K562 (cell line): Measurements from ENCODE around the gene ACBD4. TPM values are rescaled to one million over a fixed set of nuclear protein-coding genes. Genes with fewer than 3 reads are reported as not detected.

Source experiments
- BCL6 ChIP-seq: fragments of 250-450 bp; sonication (Bioruptor Pico); IDR thresholded peaks from 2 replicates; pipeline ENCODE4 v1.4.0; 2020
- CREB1 ChIP-seq, 2 experiments: sonication (generic) in 1 of 2; formaldehyde crosslinking in 1 of 2; IDR thresholded peaks; 2 replicates each; pipeline versions ENCODE4 v1.6.1 to v1.8.0; 2012 to 2022; ENCODE audit warnings: inconsistent platforms in 1 of 2, mild to moderate bottlenecking in 1 of 2, missing genetic modification reagents in 1 of 2, moderate library complexity in 1 of 2
- CREBBP ChIP-seq: IDR thresholded peaks from one replicate; pipeline ENCODE4 v1.6.1; 2012; ENCODE audit warnings: low read depth, mild to moderate bottlenecking, control low read depth, inconsistent platforms, low read length
- DACH1 ChIP-seq: fragments of 450-650 bp; IDR thresholded peaks from 2 replicates; pipeline ENCODE4 v1.6.1; 2018; ENCODE audit not compliant: partially characterized antibody
- EGR1 ChIP-seq: fragments of 450-650 bp; conservative IDR thresholded peaks from 2 replicates; pipeline ENCODE4 v1.6.1; 2017; ENCODE audit warnings: mild to moderate bottlenecking
- EZH2 ChIP-seq: IDR thresholded peaks from 2 replicates; pipeline ENCODE4 v1.6.1; 2012; ENCODE audit warnings: low read depth, mild to moderate bottlenecking, inconsistent platforms, low read length, borderline replicate concordance
- MAX ChIP-seq: sonication (generic); formaldehyde crosslinking; IDR thresholded peaks from 2 replicates; pipeline ENCODE4 v1.9.0; 2022; ENCODE audit warnings: mild to moderate bottlenecking, missing genetic modification reagents
- NEUROD1 ChIP-seq: fragments of 150-350 bp; IDR thresholded peaks from 2 replicates; pipeline ENCODE4 v1.6.1; 2014; ENCODE audit warnings: borderline replicate concordance, low read length, low read depth; ENCODE audit not compliant: partially characterized antibody
- RFX1 ChIP-seq: fragments of 450-650 bp; IDR thresholded peaks from 2 replicates; pipeline ENCODE4 v1.6.1; 2016; ENCODE audit warnings: mild to moderate bottlenecking, moderate library complexity
- RFX7 ChIP-seq: fragments of 250-450 bp; sonication (Bioruptor Pico); IDR thresholded peaks from 2 replicates; pipeline ENCODE4 v1.5.1; 2021; ENCODE audit warnings: mild to moderate bottlenecking
- SAFB2 ChIP-seq: fragments of 200-400 bp; formaldehyde crosslinking; IDR thresholded peaks from 2 replicates; pipeline ENCODE4 v1.6.1; 2018; ENCODE audit warnings: borderline replicate concordance, low read length, low read depth, moderate library complexity; ENCODE audit not compliant: severe bottlenecking
- TGIF2 ChIP-seq: sonication (generic); formaldehyde crosslinking; IDR thresholded peaks from 2 replicates; pipeline ENCODE4 v1.8.1; 2022; ENCODE audit warnings: mild to moderate bottlenecking, missing genetic modification reagents, moderate library complexity
- ZNF766 ChIP-seq: fragments of 200-800 bp; sonication (Bioruptor generic); conservative IDR thresholded peaks from 2 replicates; pipeline ENCODE4 v1.6.1; 2016; ENCODE audit warnings: missing genetic modification characterization, missing compliant biosample characterization
- polyA plus RNA-seq, 8 experiments: library from polyadenylated mRNA; depleted of rRNA in 4 of 8; stranded (reverse) in 5 of 8; unstranded in 3 of 8; fragments of >200 nt; fragmentation: Nextera tagmentation in 2 of 8; fragmentation: Illumina TruSeq in 1 of 8; extraction: Ambion mirVana in 2 of 8; extraction: Trizol in 1 of 8; gene quantifications; 2 replicates each; pipeline versions ENCODE4 v1.2.1 to v1.2.3, GENCODE V29; 2011 to 2014; ENCODE audit warnings: inconsistent platforms in 1 of 8, missing spikeins in 1 of 8
- total RNA-seq, 7 experiments: library from RNA; depleted of rRNA in 6 of 7; stranded (reverse); fragments of >200 nt in 6 of 7; fragmentation: Illumina TruSeq in 2 of 7; extraction: Trizol in 2 of 7; gene quantifications; 2 replicates each; pipeline versions ENCODE4 v1.2.1 to v1.2.3, GENCODE V29; 2011 to 2021; ENCODE audit warnings: low replicate concordance in 1 of 7
- TF ChIP-seq, protein P1 (sequence below): sonication (generic); formaldehyde crosslinking; IDR thresholded peaks from 2 replicates; pipeline ENCODE4 v1.8.1; 2023; ENCODE audit warnings: mild to moderate bottlenecking, missing genetic modification reagents
- TF ChIP-seq, protein P2 (sequence below), 2 experiments: fragments of 450-650 bp in 1 of 2; IDR thresholded peaks; 2 replicates each; pipeline ENCODE4 v1.6.1; 2011 to 2017; ENCODE audit warnings: low read depth in 2 of 2, antibody characterized with exemption in 1 of 2, borderline replicate concordance in 1 of 2, low read length in 1 of 2, mild to moderate bottlenecking in 1 of 2, mixed read lengths in 1 of 2; ENCODE audit not compliant: control insufficient read depth in 1 of 2
- TF ChIP-seq, protein P3 (sequence below): sonication (generic); formaldehyde crosslinking; IDR thresholded peaks from 2 replicates; pipeline ENCODE4 v1.8.0; 2023; ENCODE audit warnings: missing genetic modification reagents, mild to moderate bottlenecking, borderline replicate concordance

Gene ACBD4
- total and polyA plus RNA-seq, 9 of the 15 experiments (the other 6 are each of a cell fraction or from before 2014, with no cell fraction given), result 0.14 to 6.9 (median 4.6) TPM

- TF ChIP-seq, protein P1, sequence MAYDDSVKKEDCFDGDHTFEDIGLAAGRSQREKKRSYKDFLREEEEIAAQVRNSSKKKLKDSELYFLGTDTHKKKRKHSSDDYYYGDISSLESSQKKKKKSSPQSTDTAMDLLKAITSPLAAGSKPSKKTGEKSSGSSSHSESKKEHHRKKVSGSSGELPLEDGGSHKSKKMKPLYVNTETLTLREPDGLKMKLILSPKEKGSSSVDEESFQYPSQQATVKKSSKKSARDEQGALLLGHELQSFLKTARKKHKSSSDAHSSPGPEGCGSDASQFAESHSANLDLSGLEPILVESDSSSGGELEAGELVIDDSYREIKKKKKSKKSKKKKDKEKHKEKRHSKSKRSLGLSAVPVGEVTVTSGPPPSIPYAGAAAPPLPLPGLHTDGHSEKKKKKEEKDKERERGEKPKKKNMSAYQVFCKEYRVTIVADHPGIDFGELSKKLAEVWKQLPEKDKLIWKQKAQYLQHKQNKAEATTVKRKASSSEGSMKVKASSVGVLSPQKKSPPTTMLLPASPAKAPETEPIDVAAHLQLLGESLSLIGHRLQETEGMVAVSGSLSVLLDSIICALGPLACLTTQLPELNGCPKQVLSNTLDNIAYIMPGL (CRISPR knock-in tag), result peak; percentile 83; the same call in 1 of the 2 replicates
- TF ChIP-seq RFX7 (no peak), CREB1 (IDR thresholded peaks at IDR 0.05) (peak; percentile 84), CREB1 (CRISPR knock-in tag; IDR thresholded peaks at IDR 0.05) (peak; percentile 88), BCL6 (CRISPR knock-in tag) (no peak), SAFB2 (no peak), MAX (peak; percentile 65), EGR1 (peak; percentile 71), CREBBP (no peak), DACH1 (peak; percentile 55), NEUROD1 (peak; percentile 67), RFX1 (no peak), EZH2 (no peak), TGIF2 (0 out of 2 replicates have a peak, but pooled peaks have one; percentile 9), ZNF766 (peak; percentile 71; the same call in 1 of the 2 replicates)
- TF ChIP-seq, protein P2, sequence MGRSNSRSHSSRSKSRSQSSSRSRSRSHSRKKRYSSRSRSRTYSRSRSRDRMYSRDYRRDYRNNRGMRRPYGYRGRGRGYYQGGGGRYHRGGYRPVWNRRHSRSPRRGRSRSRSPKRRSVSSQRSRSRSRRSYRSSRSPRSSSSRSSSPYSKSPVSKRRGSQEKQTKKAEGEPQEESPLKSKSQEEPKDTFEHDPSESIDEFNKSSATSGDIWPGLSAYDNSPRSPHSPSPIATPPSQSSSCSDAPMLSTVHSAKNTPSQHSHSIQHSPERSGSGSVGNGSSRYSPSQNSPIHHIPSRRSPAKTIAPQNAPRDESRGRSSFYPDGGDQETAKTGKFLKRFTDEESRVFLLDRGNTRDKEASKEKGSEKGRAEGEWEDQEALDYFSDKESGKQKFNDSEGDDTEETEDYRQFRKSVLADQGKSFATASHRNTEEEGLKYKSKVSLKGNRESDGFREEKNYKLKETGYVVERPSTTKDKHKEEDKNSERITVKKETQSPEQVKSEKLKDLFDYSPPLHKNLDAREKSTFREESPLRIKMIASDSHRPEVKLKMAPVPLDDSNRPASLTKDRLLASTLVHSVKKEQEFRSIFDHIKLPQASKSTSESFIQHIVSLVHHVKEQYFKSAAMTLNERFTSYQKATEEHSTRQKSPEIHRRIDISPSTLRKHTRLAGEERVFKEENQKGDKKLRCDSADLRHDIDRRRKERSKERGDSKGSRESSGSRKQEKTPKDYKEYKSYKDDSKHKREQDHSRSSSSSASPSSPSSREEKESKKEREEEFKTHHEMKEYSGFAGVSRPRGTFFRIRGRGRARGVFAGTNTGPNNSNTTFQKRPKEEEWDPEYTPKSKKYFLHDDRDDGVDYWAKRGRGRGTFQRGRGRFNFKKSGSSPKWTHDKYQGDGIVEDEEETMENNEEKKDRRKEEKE (IDR thresholded peaks at IDR 0.05; ENCODE audit: borderline replicate concordance in 1 of 2, control insufficient read depth in 1 of 2, low read depth in 2 of 2, low read length in 1 of 2), result no peak; a peak in 1 of 4 replicates
- TF ChIP-seq, protein P3, sequence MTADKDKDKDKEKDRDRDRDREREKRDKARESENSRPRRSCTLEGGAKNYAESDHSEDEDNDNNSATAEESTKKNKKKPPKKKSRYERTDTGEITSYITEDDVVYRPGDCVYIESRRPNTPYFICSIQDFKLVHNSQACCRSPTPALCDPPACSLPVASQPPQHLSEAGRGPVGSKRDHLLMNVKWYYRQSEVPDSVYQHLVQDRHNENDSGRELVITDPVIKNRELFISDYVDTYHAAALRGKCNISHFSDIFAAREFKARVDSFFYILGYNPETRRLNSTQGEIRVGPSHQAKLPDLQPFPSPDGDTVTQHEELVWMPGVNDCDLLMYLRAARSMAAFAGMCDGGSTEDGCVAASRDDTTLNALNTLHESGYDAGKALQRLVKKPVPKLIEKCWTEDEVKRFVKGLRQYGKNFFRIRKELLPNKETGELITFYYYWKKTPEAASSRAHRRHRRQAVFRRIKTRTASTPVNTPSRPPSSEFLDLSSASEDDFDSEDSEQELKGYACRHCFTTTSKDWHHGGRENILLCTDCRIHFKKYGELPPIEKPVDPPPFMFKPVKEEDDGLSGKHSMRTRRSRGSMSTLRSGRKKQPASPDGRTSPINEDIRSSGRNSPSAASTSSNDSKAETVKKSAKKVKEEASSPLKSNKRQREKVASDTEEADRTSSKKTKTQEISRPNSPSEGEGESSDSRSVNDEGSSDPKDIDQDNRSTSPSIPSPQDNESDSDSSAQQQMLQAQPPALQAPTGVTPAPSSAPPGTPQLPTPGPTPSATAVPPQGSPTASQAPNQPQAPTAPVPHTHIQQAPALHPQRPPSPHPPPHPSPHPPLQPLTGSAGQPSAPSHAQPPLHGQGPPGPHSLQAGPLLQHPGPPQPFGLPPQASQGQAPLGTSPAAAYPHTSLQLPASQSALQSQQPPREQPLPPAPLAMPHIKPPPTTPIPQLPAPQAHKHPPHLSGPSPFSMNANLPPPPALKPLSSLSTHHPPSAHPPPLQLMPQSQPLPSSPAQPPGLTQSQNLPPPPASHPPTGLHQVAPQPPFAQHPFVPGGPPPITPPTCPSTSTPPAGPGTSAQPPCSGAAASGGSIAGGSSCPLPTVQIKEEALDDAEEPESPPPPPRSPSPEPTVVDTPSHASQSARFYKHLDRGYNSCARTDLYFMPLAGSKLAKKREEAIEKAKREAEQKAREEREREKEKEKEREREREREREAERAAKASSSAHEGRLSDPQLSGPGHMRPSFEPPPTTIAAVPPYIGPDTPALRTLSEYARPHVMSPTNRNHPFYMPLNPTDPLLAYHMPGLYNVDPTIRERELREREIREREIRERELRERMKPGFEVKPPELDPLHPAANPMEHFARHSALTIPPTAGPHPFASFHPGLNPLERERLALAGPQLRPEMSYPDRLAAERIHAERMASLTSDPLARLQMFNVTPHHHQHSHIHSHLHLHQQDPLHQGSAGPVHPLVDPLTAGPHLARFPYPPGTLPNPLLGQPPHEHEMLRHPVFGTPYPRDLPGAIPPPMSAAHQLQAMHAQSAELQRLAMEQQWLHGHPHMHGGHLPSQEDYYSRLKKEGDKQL, result 0 out of 2 replicates have a peak, but pooled peaks have one; percentile 4
Measured at GRCh38 chr17:45161288-45162024, 26.0 kb downstream of the ACBD4 start, which contains the start of gene HEXIM2 (continued).
